ENCODE measurements around the gene LYPD4.
A peak's percentile ranks its signal among the peaks of the same experiment; 100 is the strongest.
"Not testable (repeated sequence)": the region's sequence is repeated elsewhere in the genome, so short reads cannot be mapped to it uniquely, and the experiment has no call there.

Gene LYPD4, protein sequence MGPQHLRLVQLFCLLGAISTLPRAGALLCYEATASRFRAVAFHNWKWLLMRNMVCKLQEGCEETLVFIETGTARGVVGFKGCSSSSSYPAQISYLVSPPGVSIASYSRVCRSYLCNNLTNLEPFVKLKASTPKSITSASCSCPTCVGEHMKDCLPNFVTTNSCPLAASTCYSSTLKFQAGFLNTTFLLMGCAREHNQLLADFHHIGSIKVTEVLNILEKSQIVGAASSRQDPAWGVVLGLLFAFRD

GRCh38 chr19:41844601-41845000 lies at the start of gene LYPD4:
Gene LYPD4 (minus strand): TSS chr19:41844683. CDS start chr19:41839285, 5,398 bp downstream.
- no peak for DNase-seq (ENCODE audit: low read depth)

DNA sequence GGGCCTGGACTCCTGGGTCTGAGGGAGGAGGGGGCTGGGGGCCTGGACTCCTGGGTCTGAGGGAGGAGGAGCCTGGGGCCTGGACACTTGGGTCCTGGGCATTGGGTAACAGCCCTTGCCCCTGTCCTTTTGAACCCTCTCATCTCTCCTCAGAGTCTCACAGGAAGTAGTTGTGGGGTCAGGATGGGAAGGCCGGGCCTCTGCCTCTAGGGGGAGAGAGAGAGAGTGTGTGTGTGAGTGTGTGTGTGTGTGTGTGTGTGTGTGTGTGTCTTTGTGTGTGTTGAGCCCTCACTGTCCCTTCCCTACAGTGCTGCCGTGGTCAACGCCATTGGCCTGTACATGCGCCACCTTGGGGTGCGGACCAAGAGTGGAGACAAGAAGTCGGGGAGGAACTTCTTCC lies 49.4 kb upstream of the LYPD4 start:
- no peak for DNase-seq (ENCODE audit: low read depth)

GRCh38 chr19:41892173-41892902 lies 47.9 kb upstream of the LYPD4 start:
- no peak for DNase-seq (ENCODE audit: low read depth)

- DNase-seq (ENCODE audit: low read depth) = no peak
Observed at GRCh38 chr19:41890936-41891335, 46.5 kb upstream of the LYPD4 start.

GRCh38 chr19:41889896-41890295 lies 45.4 kb upstream of the LYPD4 start:
- no peak for DNase-seq (ENCODE audit: low read depth)

DNA sequence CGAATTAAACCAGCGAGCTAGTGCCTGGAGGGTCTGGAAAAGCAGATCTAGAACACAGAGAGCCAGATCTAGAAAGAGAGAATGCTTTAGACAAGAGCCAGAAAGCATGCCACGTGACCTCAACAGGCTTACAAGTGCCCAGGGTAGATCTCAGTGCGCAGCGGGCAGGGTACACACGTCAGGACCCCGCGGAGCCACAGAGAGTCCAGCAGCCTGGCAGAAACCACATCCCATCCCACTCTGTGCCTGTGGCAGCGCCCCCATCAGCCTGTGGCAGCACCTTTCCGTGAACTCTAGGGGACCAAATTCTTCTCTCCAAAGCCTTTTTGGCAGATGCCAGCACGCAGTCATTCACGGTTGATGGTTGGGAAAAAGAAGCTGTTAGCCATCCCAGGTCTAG lies 44.4 kb upstream of the LYPD4 start:
- no peak for DNase-seq (ENCODE audit: low read depth)

DNA sequence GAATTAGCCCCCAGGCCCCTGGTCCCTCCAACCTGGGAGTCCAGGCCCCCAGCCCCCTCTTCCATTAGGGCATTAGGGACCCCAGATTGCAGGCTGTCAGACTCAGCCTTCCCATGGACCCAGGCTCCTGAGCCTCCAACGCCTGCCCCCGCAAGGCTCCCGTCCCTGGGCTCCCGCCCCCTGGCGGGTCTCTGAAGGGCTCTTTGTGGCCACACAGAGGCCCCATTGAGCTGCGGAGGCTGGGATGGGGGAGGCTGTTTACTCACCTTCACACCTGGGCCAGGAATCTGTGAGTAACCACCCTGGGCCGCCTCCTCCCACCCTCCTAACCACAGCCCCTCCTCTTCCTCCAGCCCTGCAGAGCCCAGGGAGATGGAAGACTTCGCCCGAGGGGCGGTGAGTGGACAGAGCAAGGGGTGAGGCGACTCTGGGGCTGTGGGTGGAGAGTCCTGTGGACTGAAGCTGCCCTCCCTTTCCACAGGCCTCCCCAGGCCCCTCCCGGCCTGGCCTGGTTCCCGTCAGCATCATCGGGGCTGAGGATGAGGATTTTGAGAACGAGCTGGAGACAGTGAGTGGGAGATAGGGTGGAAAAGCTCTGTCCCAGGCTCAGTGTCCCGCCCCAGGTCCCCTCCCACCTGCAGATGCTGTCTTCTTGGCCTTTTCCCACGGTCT lies 43.4 kb upstream of the LYPD4 start:
- DNase-seq (ENCODE audit: low read depth) = peak; percentile 82

DNA sequence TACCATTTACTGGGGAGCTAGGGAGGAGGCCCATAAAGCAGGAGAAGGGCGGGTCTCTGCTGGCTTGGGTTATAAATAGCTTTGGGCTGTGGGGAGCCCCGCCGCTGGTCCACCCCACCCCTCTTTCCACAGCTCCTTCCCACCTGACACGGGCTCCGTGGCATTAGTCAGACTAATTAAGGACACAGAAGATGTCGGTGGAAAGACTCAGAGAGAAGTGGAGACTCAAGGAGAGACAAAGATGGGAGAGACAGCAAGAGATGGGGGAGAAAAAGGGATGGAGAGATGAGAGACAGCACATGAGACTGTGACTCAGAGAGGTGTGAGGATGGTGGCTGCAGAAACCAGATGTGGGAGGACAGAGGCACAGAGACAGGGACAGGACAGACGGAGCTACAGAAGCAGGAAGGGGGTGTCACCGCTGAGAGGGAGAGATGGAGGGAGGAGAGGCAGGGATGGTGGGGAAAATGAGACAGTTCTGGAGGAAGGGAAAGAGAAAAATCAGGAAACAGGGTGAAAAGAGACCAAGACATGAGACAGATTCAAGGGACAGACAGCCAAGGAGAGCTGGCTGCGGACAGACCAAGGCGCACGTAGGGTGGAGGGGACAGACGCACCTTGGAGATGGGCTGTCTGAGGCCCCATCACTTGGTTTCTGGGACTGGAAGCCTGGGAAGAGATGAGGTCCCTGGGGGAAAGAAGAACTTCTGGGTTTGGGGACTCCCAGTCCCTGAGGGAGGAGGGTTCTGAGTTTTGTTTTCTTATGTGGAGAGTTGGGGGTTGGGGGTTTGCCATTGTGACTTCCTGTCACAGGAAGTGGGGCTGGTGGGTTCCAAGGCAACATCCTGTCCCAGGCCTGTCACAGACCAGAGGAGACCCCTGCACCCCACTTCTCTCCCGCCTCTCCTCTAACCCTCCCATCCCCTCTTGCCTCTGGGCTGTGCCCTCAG lies 42.6 kb upstream of the LYPD4 start:
- peak; percentile 63 for DNase-seq (ENCODE audit: low read depth)

DNA sequence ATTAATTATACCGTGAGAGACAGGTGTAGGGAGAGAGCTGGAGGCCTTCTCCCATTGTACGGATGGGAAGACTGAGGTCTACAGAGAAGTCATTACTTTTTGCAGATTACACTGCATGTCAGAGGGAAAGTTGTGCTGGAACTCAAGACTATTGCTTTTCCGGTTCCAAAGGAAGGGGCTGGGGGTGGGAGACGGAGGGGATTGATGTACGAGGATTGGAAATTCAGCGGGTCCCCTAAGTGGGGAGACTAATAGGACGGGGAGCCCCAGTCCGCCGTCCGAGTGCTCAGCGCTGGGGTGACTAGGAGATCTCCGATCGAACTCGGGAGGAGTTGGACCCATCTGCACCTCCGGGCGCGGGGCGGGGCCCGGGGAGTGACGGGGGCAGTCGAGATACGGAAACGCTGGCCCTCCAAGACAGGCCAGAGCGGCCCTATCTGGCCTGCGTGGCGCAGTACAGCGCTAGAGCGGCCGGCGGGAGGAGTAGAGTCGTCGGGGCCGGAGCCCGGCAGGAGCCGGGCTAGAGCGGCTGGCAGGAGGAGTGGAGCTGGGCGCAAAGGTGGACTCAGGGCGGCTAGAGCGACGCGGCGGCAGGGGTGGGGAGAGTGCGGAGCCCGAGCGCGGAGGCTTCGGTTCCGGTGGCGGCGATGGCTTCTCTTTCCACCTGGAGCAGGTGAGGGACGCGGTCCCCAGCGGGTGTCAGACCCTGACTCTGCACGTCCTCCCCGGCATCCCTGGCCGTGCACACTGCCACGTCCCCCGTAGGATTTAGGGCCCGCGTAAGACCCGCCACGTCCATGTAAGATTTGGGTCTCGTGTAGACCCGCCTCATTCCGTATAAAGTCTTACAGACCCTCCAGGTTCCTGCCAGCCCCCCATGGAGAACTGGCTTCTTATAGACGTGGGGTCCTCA lies 39.6 kb upstream of the LYPD4 start:
- peak; percentile 80 for DNase-seq (ENCODE audit: low read depth)

DNA sequence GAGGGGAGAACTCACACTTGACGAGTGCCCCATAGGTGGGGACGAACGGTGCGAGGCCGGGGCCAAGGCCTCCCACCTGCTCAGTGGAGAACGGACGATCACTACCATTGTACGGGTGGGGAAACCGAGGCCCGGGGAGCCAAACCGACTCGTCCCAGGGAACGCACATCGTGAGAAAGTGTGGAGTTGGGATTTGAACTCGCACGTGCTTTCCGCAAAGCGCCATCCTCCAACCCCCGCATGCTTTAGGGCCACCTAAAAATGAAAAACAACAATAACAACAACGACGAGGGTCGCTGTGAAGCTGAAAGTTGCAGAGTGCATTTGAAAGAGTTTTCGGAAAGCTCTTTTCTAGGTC lies 39.0 kb upstream of the LYPD4 start:
- DNase-seq (ENCODE audit: low read depth) = no peak

GRCh38 chr19:41882568-41883462 lies 38.3 kb upstream of the LYPD4 start, which contains the start of gene ARHGEF1:
Gene ARHGEF1 (plus strand): TSS chr19:41883184. CDS start chr19:41888083, 4,899 bp downstream.
- peak; percentile 67 for DNase-seq (ENCODE audit: low read depth)

DNA sequence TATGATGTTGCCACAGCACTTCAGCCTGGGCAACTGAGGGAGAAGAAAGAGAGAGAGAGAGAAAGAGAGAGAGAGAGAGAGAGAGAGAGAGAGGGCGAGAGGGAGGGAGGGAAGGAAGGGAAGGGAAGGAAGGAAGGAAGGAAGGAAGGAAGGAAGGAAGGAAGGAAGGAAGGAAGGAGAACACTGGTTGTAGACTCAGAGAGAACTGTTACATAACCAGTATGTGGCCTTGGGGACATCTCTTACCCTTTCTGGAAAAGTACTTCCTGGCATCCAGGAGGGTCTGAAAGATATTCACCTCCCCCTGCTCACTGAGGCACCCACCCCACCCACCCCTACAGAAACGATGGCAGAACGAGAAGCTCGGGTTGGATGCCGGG lies 35.8 kb upstream of the LYPD4 start:
- DNase-seq (ENCODE audit: low read depth) = no peak

DNA sequence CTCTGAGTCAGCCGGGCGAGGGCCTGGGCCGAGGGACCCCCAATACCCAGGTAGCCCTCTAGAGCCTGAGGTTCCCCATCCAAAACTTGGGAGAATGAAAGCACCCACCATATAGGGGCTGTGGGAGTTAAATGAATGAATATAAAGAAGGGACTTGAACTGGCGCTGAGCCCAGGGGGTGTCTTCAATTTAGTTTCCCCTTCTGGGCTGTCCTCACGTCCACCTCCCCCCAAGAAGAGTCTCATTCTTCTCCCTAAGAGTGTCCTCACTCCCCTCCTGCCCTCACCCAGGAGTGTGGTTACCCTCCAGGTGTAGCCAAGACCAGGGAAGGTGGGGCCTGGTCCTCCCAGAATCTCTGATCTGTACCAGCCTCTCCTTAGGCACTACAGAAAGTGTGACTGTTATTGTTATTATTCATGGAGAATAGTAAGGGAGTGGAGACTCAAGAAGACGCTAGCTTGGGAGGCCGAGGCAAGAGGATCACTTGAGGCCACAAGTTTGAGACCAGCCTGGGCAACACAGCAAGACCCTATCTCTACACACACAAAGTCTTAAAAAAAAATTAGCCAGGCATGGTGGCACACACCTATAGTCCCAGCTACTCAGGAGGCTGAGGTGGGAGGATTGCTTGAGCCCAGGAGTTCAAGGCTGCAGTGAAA lies 35.3 kb upstream of the LYPD4 start:
- no peak for DNase-seq (ENCODE audit: low read depth)

DNA sequence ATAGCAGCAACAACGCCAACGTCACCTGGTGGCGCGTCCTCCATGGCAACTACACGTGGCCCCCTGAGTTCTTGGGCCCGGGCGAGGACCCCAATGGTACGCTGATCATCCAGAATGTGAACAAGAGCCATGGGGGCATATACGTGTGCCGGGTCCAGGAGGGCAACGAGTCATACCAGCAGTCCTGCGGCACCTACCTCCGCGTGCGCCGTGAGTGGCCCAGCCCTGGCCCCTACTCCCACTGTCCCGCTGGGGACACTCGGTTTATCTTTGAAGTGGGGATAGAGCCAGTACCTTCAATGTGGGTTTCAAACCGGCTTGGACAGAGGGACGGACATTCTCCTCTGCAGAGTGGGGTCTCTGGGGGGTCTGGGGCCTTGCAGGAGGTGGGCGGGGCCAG lies 34.6 kb upstream of the LYPD4 start:
- no peak for DNase-seq (ENCODE audit: low read depth)

DNA sequence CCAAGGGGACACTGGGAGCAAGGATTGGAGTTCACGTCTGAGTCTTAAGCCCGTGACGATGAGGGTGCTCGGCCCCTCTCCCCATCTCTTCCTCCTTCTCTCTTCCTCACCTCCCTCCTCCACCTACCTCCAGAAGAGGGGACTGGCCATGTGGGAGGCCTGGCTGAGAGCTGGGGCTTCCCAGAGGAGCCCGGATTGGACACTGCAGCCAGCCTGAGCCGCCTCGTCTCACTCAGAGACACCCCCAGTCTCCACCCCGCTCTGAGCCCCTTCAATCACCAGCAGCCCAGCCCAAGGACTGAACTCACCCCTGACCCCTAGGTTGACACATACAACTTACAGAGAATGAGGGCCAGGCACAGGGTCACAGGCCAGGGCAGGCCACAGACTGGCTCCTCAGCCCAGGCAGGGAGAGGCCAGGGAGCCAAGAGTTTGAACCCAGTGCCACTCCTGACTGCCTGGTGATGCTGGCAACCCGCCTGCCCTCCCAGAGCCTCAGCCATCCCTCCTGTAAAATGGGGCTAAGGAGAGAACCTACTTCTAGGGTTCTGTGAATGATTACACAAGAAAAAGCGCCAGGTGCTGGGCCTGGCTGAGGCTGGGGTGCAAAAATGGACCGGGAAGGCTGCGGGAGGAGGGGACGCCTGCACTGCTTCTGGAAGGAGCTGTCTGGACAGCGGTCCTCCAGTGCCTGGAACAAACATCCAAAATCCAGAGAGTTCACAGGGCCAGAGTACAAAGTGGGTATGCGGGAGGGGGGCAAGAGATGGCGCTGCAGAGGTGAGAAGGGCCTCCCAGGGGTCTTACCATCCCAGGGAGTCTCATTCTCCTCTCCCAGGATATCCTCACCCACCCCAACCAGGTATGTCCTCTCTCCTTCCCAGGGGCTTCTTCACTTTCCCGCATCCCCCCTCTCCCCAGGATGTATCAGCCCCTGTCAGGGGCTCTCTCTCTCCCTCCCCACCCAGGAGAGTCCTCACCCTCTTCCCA lies 33.7 kb upstream of the LYPD4 start:
- DNase-seq (ENCODE audit: low read depth) = no peak

DNA sequence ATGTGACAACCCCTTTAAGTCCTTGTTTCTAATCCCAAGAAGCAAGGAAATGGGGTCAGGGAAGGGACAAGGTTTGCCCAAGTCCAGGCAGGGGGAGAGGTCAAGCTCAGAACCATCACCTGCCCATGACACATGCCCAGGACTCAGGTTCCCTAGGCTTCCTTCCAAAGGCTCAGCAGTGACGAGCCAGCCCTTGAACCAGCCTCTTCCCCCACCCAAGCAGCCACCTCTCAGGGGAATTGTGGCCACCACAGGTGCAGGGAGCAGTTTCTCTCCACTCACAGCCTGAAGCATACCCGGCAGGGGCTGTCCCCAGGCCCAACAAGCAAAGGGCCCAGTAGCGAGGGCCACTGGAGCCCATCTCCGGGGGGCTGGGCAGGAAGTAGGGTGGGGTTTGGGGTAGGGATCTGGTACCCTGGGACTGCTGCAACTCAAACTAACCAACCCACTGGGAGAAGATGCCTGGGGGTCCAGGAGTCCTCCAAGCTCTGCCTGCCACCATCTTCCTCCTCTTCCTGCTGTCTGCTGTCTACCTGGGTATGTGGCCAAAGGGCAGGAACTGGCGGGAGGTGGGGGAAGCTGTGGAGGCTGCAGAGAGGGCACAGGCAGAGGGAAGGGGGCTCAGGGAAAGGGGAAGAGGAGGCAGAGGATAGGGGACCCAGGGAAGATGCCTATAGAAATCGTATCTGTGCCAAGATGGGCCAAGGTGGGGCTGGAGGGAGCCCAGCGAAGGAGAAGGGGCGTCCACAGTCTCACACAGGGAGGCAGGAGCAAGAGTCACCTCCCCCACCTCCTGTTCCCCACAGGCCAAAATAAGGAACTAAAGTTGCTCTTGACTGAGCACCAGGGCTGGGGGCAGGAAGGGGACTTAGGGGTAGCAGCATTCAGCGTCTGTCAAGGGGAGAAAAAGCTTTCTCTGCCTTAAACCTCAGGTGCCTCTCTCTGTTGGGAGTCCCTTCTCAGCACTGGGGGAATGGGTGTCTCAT lies 32.7 kb upstream of the LYPD4 start, which contains the start of gene CD79A:
Gene CD79A, plus strand, starts transcription at position 433 of the 986 bp plus-strand sequence. Its CDS starts 26 bp downstream, at position 459.
- no peak for DNase-seq (ENCODE audit: low read depth)

DNA sequence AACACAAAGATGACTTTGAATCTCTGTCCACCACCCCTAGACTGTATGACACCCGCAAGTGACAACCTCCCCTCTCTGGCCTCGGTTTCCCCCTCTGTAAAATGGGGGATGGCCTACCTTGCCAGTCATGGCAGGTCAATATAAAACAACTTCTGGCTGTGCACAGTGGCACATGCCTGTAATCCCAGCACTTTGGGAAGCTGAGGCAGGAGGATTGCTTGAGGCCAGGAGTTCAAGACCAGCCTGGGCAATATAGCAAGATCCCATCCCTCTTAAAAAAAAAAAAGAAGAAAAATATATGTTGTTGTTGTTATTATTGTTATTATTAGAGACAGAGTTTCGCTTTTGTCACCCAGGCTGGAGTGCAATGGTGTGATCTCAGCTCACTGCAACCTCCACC lies 31.5 kb upstream of the LYPD4 start:
- not testable (repeated sequence) for DNase-seq (ENCODE audit: low read depth)
